GM18867 (cell line): ENCODE measurements around the gene ZNF117.
"Not testable (repeated sequence)": the region's sequence is repeated elsewhere in the genome, so short reads cannot be mapped to it uniquely, and the experiment has no call there.

ENCODE experiments used
- ATAC-seq: cut with Tn5 transposase; IDR thresholded peaks from one replicate; pipeline ENCODE4 v1.9.1; 2021; ENCODE audit warnings: mild to moderate bottlenecking, moderate library complexity; ENCODE audit not compliant: unreplicated experiment

ZNF117 gene

DNA sequence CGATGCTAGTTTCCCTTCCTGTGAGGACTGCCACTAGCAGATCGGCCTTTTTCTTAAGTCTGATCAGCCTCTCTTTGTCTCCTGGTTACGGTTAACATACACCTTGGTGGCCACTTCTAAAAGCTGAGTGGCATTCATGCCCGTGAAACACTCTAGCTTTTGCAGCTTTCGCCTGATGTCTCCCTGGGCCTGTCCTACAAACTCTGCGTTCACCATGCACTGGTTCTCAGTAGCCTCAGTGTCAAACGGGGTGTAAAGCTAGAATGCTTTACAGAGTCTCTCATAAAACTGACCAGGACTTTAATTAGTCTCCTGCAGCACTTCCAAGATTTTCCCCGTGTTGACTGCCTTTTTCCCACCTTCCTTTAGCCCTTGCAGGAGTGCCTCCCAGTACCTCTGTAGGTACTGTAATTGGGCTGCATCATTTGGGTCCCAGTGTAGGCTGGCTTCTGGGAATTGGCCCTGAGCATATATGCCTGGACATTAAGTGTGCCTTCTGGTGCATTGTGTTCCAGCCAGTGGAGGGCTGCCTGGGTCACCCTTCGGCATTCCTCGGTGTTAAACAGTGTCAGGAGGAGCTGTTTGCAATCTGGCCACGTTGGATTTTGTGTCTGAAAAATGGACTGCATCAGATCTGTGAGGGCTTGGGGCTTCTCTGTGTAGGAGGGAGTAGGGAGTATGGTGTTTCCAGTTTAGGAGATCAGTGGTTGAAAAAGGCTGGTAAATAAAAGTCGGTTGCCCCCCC lies 6.5 kb upstream of the ZNF117 start:
- ATAC-seq: no peak

DNA sequence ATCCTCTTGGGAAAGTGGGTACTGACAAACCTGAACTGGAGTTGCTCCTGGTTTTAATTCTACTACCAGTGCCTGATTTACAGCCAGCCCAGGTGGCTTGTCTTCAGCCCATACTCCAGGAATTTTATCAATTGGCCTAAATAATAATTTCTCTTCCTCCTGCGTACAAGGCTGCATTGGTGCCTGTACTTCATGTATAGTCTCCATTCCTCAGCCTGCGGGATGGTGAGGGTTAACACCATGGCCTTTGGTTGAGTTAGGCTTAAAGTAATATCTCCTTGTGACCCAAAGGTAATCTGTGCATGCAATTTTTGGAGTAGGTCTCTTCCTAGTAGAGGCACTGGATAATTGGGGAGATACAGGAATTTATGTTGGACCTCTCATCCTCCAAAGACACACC lies 5.5 kb upstream of the ZNF117 start:
- no peak for ATAC-seq

DNA sequence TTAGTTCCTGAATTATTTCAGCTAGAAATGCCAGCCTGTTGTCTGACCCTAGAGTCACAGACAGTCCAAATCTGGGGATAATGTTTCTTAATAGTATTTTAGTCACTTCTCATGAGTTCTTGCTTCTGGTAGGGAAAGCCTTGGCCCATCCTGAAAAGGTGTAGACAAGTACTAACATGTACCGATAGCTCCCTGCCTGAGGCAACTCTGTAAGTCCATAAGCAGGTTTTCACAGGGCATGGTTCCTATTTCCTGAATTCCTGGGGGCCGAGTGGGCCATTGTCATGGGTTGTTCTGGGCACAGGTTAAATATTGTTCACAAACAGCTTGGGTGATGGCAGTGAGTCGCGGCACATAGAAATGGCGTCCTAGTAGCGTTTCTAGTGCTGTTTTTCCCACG lies 3.1 kb upstream of the ZNF117 start:
- no peak for ATAC-seq

DNA sequence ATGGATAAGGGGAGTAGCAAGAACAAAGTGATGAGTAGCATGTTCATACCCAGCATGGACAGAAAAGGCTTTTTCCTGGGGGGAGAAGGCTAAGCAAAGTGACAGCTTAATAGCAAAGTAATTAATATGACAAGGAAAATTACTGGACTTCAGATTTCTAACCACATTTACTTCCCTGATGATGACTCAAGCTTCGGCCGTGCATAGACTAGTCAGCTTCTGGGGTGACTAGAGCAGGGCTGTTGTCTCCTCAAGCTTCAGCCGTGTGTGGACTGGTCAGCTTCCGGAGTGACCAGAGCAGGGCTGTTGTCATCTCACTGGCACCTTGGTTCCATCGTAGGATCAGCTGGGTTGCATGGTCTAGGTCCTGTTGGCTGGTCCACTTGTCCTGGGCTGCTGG lies 2.1 kb upstream of the ZNF117 start:
- no peak for ATAC-seq

DNA sequence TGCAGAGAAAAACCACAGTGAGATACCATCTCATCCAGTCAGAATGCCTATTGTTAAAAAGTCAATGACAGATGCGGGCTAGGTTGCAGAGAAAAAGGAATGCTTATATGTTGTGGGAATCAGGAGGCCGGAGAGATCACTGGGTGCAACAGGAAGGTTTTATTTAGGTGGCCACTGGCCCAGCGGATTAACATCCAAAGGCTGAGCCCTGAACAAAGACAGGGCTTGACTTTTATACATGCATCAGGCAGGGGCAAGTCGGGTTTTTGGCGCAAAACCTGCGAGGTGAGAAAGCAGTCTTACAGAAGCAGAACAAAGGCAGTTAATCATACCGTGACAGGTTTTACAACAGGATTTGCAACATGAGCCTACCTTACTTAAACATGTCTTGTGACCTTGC lies 620 bp downstream of the ZNF117 start:
- no peak for ATAC-seq

DNA sequence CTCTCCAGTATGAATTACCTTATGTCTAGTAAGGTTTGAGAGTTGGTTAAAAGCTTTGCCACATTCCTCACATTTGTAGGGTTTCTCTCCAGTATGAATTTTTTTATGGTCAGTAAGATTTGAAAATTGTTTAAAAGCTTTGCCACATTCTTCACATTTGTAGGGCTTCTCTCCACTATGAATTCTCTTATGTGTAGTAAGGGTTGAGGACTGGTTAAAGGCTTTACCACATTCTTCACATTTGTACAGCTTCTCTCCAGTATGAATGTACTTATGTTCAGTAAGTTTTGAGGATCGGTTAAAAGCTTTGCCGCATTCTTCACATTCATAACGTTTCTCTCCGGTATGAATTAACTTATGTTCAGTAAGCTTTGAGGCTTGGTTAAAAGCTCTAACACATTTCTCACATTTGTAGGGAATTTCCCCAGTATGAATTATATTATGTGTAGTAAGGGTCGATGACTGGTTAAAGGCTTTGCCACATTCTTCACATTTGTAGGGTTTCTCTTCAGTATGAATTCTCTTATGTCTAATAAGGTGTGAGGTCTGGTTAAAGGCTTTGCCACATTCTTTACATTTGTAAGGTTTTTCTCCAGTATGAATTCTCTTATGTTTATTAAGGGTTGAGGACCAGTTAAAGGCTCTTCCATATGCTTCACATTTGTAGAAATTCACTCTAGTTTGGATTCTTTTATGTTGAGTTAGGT lies 12.2 kb downstream of the ZNF117 start:
- ATAC-seq: no peak

DNA sequence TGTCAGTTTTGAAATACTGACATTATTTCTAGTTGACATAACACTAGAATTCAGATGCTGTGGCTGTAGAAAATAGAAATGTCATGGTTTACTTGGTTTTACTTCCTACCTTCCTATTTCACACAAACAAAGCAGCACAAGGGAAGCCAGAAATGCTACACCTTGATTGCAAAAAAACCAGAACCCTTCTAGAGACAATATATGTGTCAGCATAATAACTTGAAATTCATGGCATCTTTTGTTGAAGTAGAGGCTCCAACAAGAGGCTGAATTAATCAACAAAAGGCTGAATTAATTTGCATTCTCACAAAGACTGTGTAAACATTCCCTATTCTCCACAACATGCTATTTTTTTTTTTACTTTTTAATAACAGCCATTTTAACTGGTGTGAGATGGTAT lies 25.2 kb downstream of the ZNF117 start:
- no peak for ATAC-seq

DNA sequence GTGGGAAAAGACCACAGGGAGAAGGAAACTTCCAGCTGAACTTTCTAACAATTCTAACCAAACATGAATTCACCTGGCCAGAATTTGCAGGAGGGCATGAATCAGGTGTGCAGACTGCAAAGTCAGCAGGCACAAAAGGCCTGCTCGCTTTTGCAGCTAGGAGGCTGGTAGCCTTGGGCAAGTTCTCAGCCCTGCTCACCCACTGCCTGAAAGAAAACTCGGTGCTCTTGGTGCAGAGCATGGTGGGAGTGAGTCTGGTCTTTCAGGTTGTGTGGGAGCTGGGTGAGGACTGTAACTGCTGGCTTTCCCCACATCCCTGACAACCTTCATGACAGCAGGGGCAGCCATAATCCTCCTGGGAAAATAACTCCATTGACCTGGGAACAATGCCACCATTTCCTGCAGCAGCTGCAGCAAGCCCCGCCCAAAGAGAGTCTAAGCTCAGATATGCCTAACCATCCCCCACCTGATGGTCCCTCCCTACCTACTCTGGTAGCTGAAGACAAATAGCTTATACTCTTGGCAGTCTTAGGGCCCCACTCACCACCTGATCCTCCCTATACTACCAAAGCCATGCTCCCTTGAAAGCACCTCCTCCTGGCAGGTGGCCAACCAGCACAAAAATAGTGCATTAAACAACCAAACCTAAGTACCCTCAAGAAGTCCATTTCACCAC lies 31.6 kb downstream of the ZNF117 start:
- no peak for ATAC-seq

DNA sequence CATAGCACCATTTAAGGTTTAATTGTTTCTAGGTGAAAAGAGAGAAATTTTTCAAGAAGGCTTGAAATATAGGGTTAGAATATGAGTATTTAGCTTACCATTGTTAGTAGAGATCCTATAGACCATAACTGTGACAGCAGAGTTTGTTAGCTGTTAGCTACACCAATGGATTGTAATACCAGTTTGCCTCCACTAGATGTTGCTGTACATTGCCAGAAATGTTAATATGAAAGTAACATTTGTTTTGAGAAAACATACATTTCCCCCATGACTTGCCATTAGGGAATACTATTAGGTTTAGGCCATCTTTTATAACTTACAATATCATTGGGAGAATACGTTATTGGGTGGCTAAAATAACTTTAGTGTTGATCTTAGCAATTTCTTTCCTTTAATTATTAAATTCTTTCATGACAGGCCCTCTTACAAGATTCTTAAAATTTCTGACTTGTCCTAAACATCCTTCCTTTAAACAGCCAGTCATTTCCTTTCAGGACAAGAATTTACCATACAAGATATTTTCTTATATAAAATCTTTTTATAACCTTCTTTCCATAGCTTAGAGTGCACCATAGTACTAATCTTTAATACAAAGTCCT lies 39.5 kb downstream of the ZNF117 start:
- ATAC-seq: peak; percentile 59

DNA sequence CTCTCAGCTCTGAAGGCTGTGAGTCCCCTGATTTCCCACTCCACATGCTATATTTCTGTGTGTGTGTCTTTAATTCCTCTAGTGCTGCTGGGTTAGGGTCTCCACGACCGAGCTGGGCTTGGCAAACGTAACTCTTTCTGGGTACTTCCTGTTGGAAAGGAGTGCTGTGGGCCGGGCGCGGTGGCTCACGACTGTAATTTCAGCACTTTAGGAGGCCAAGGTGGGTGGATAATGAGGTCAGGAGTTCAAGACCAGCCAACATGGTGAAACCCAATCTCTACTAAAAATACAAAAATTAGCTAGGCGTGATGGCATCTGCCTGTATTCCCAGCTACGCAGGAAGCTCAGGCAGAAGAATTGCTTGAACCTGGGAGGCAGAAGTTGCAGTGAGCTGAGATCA lies 40.2 kb downstream of the ZNF117 start:
- not testable (repeated sequence) for ATAC-seq

DNA sequence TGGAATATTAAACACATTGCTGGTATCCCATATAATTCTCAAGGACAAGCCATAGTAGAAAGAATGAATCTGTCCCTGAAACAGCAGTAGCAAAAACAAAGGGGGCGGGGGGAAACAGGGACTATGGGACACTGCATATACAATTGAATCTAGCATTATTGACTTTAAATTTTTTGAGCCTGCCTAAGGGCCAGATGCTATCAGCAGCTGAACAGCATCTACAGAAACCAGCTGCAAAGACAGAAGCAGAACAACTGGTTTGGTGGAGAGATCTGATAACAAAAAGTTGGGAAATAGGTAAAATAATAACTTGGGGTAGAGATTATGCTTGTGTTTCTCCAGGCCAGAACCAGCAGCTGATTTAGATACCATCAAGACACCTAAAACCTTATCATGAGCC lies 42.1 kb downstream of the ZNF117 start:
- not testable (repeated sequence) for ATAC-seq

DNA sequence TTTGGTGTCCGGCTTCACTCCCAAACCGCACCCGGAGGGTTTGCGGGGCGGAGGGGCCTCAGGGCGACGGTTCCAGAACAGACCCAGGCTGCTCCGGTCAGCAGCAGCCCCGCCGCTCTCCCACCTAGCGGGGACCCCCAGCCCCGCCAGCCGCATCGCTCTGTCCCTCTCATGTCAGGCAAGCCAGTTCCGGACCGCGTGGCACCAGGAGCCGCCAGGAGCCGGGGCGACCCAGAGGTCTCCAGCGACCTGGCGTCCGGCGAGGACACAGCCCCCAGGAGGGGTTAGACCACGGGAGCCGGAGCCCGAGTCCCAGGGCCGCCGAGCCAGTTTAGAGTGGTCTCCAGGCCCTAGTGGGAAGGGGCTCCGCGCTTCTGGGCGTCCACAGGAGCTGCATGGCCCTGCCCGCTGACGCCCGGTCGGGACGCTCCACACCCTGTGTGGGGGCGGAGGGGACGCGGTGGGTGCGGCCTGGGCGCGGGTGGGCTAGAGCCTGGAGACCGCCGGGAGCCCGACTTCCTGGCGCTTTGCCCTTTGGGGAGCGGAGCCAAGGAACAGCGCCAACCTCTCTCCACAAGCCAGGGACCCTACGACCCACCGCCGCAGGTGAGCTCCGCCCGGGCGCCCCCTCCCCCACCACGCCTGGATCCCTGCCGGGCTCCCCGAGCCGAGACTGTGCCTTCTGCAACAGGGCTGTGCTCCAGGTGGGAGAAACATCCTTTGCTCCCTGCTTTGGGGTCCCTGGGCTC lies 43.4 kb downstream of the ZNF117 start:
- no peak for ATAC-seq

DNA sequence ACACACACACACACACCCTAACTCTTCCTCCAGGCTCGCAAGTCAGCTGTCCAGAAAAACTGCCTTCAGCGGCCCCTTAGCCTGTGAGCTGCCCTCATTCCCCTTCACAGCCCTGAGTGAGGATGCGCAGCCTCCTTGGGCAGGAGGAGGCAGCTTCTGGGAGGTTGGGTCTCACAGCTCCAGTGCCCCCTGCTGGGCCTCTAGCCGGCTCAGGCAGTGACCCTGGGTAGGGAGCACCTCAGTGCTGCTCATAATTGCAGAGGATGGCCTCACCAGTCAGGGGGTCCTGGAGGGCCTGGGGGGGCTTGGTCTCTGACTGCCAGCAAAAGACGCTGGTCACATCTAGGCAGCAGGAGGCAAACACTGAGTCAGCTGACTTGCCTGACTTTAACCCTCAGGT lies 44.1 kb downstream of the ZNF117 start:
- no peak for ATAC-seq

DNA sequence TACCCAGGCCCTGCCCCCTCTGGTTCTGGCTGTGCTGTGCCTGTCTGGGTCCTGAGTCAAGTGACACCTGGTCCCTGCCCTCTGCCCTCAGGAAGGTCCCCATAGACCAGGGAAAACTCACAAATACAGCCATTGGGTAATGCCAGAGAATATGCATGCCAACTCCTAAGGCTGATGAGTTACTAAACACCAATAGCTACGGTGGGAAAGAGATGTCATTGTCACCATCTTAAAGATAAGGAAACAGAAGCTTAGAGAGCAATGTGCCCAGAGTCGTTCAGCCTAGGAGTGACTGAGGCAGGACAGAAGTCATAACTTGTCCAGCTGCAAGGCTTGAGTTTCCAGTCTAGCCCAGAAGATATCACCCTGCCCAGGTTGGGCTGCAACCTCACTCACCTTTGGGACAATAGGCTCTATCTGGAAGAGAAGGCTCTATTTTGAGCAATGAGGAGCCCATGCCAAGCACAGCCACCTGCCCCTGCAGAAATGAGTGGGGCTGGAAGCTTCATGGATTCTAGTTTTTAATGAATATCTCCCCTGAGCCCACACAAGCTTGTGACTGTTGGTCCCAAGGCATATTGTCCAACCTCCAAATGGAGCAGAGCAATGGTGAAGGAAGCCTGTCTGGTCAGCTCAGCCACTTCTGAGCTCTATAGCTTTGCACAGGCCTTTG lies 45.2 kb downstream of the ZNF117 start:
- ATAC-seq: no peak

DNA sequence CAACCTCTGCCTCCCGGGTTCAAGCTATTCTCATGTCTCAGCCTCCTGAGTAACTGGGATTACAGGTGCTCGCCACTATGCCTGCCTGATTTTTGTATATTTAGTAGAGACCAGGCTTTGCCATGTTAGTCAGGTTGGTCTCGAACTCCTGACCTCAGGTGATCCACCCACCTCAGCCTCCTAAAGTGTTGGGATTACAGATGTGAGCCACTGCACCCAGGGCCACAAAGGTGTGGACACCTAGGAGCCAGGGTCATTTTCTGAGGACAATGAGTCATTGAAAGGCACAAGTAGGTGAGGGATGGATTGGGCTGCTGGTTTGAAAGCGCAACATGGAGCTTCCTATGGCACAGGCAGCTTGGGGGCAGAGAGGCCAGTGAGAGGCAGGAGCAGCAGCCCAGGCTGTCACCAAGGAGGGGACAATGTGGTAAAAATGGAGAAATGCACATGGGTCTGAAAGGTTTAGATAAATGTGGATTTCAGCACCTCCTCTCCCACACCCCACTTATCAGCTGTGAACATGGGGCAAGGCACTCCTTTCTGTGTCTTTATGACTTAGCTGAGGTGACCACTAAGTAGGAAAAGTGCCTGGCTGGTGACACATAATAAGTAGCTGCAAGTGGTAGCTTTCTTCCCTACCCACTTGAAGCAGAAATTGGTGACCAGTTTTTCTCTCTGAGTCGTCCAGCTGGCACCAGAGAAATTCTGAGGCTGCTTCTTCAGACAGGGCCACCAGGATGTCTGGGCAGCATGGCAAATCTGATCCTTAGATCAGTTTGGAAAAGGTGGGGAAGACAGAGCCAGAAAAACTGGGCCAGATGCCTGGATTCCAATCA lies 46.0 kb downstream of the ZNF117 start:
- not testable (repeated sequence) for ATAC-seq

DNA sequence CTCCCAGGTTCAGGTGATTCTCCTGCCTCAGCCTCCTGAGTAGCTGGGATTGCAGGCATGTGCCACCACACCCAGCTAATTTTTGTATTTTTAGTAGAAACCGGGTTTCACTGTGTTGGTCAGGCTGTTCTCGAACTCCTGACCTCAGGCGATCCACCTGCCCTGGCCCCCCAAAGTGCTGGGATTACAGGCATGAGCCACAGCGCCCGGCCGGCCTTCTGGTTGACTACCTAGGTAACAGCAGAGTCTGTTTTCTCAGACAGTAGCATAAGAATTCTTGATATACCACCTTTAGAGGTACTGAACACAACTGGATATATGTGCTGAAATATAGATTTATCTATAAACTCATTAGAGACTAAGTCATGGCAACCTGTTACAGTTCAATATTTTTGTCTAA lies 50.8 kb downstream of the ZNF117 start:
- not testable (repeated sequence) for ATAC-seq

DNA sequence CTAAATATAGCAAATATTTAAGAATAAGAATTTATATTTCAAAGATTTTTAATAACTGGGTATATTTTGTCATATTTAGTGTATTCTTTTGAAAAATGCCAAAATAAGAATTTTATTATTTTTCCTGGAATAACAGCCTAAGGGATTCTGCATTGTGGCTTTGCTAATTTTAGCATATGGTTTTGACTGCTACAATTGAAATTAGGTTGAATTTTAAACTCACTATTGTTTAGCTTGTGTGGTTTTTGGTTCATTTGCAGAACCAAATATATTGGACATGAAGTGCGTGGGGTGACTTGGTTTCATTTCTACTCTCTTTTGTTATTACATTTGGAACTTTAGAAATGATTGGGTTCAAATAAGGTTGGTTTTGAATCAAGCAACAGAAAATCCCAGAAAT lies 52.3 kb downstream of the ZNF117 start:
- no peak for ATAC-seq

DNA sequence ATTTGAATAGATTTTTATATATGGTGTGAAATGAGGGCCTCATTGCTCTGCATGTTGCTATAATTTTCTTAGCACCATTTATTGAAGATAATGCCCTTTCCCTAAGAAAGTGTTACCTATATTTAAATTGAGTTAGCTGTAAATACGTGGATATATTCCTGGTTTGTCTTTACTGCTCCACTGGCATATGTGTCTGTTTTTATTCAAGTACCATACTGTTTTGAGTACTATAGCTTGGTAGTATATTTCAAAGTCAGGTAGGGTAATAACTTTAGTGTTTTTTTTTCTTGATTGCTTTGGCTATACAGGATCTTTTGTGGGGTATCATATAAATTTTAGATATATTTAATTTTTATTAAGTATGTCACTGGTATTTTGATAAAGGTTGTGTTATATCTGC lies 56.4 kb downstream of the ZNF117 start:
- no peak for ATAC-seq
